ENCODE data around the gene OR8B12. TPM values are rescaled to one million over a fixed set of nuclear protein-coding genes. Genes with fewer than 3 reads are reported as not detected.

The OR8B12 gene
- total and polyA plus RNA-seq, 4 experiments from 2014 or later, result not detected

DNA sequence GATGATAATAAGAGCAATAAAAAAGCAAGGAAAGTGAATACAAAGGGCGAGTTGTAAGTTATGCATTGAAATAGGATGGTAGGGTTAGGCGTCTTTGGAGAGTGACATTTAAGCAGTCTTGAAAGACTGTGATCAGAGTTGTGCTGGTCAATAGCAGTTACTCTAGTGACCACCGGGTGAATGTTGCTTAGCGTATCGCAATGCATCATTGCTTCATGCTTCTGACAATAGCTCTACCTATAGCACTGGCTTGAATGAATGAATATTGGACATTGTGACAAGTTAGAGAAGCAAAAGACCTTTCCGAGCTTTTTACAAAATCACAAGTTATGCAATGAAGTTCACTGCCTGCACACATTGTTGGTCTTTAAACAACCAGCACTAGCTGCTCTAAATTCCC, 7.7 kb upstream of the OR8B12 start:
- Histone ChIP-seq H3K4me3 (ENCODE audit: low read length in 2 of 2) (no peak overlapping the region), H3K36me3 (ENCODE audit: insufficient read depth, low read length) (no peaks in the 10 kb centered on the region), H3K27ac (ENCODE audit: low read depth, low read length) (no peak overlapping the region), H3K27me3 (ENCODE audit: insufficient read depth, low read length) (no peaks in the 10 kb centered on the region), H3K4me1 (ENCODE audit: insufficient read depth, low read length) (no peaks in the 10 kb centered on the region), H3K9me3 (ENCODE audit: control insufficient read depth in 1 of 2, low read length in 2 of 2) (no peaks in the 10 kb centered on the region)
- no peaks in the 10 kb centered on the region for H3K36me3 Mint-ChIP-seq
- H3K4me3 Mint-ChIP-seq, result no peak overlapping the region
- intact Hi-C loops (cut with micrococcal nuclease), result no loop called here
- no peaks in the 10 kb centered on the region for H3K4me1 Mint-ChIP-seq
- H3K27ac Mint-ChIP-seq, result no peak overlapping the region
- peaks cover 0 to 6% (median 0%) of the 10 kb centered on the region in 8 donors for H3K9me3 Mint-ChIP-seq
- ChIA-PET CTCF (ENCODE audit: partially characterized antibody) (no interaction called here), POLR2A (ENCODE audit: partially characterized antibody) (no interaction called here)
- no peak for DNase-seq
- H3K27me3 Mint-ChIP-seq, result peaks cover 1 to 4% of the 10 kb centered on the region in 2 donors

DNA sequence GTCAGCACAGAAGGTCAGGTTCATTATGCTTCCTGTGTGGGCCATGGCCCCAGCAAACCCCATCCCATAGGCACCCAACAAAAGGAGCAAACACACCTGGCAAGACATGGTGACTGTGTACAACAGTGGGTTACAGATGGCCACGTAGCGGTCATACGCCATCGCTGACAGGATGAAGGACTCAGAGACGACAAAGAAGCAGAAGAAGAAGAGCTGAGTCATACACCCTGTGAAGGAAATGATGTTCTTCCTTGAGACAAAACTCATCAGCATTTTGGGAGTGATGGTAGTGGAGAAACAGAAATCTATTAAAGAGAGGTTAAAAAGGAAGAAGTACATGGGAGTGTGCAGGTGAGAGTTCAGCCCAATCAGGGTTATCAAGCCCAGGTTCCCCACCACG, 309 bp downstream of the OR8B12 start:
- H3K36me3 ChIP-seq (ENCODE audit: insufficient read depth, low read length), result no peaks in the 10 kb centered on the region
- H3K4me1 ChIP-seq (ENCODE audit: insufficient read depth, low read length), result no peaks in the 10 kb centered on the region
- Mint-ChIP-seq H3K27me3 (peaks cover 14 to 17% of the 10 kb centered on the region in 2 donors), H3K4me3 (no peak overlapping the region), H3K36me3 (no peaks in the 10 kb centered on the region), H3K9me3 (peaks cover 0 to 4% (median 0%) of the 10 kb centered on the region in 8 donors), H3K4me1 (peaks cover 0 to 1% (median 0%) of the 10 kb centered on the region in 4 donors), H3K27ac (no peak overlapping the region)
- no peak overlapping the region for H3K4me3 ChIP-seq (ENCODE audit: low read length in 2 of 2)
- H3K27ac ChIP-seq (ENCODE audit: low read depth, low read length), result no peak overlapping the region
- no peaks in the 10 kb centered on the region for H3K27me3 ChIP-seq (ENCODE audit: insufficient read depth, low read length)
- ChIA-PET POLR2A (ENCODE audit: partially characterized antibody) (no interaction called here), CTCF (ENCODE audit: partially characterized antibody) (no interaction called here)
- intact Hi-C loops (cut with micrococcal nuclease), result no loop called here
- DNase-seq, result no peak
- no peaks in the 10 kb centered on the region for H3K9me3 ChIP-seq (ENCODE audit: control insufficient read depth in 1 of 2, low read length in 2 of 2)

DNA sequence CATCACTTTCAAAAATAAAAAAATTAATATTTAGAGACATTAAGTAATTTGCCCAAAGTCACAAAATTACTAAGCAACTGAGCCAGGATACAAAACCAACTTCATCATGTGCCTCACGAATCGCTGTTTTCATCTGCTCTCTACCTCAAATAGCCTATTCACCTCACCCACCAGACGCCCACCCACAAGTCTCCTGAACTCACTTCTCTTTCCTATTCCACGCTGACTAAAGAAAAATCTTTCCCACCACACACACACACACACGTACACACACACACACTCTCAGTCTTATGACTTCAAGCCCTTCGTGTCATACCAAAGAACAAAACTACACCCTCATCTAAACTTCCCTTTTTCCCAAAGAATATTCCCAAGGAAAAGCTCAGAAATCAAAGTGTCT, 2.2 kb downstream of the OR8B12 start:
- no peaks in the 10 kb centered on the region for H3K36me3 Mint-ChIP-seq
- Histone ChIP-seq H3K4me3 (ENCODE audit: low read length in 2 of 2) (no peak overlapping the region), H3K4me1 (ENCODE audit: insufficient read depth, low read length) (no peaks in the 10 kb centered on the region), H3K27me3 (ENCODE audit: insufficient read depth, low read length) (no peaks in the 10 kb centered on the region), H3K36me3 (ENCODE audit: insufficient read depth, low read length) (no peaks in the 10 kb centered on the region), H3K27ac (ENCODE audit: low read depth, low read length) (no peak overlapping the region), H3K9me3 (ENCODE audit: control insufficient read depth in 1 of 2, low read length in 2 of 2) (no peaks in the 10 kb centered on the region)
- DNase-seq, result no peak
- peaks cover 0 to 4% (median 0%) of the 10 kb centered on the region in 8 donors for H3K9me3 Mint-ChIP-seq
- H3K4me3 Mint-ChIP-seq, result no peak overlapping the region
- peaks cover 16 to 22% of the 10 kb centered on the region in 2 donors for H3K27me3 Mint-ChIP-seq
- ChIA-PET CTCF (ENCODE audit: partially characterized antibody) (no interaction called here), POLR2A (ENCODE audit: partially characterized antibody) (no interaction called here)
- H3K4me1 Mint-ChIP-seq, result peaks cover 0 to 1% (median 0%) of the 10 kb centered on the region in 4 donors
- intact Hi-C loops (cut with micrococcal nuclease), result no loop called here
- no peak overlapping the region for H3K27ac Mint-ChIP-seq

DNA sequence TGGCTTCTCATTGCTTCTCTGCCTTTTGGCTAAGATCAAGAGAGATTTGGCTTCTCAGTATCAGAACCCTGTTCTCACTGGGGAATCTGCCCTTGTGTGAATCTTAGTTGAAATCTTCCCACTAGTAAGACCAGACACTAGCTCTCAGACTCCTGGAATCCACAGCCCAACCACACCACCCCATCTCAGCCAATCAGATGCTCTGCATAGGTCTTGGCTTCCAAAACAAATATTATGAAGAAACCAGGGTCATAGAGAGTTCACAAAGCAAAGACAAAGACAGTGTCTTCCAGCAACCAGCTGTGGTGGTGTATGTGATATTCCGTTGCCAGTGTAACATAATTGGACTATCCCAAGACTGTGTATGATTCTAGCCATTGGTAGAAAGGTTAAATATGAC, 5.4 kb downstream of the OR8B12 start:
- POLR2A ChIA-PET (ENCODE audit: partially characterized antibody), result no interaction called here
- Histone ChIP-seq H3K36me3 (ENCODE audit: insufficient read depth, low read length) (no peaks in the 10 kb centered on the region), H3K27ac (ENCODE audit: low read depth, low read length) (no peak overlapping the region), H3K9me3 (ENCODE audit: control insufficient read depth in 1 of 2, low read length in 2 of 2) (no peaks in the 10 kb centered on the region), H3K4me3 (ENCODE audit: low read length in 2 of 2) (no peak overlapping the region), H3K4me1 (ENCODE audit: insufficient read depth, low read length) (no peaks in the 10 kb centered on the region), H3K27me3 (ENCODE audit: insufficient read depth, low read length) (no peaks in the 10 kb centered on the region)
- intact Hi-C loops (cut with micrococcal nuclease), result no loop called here
- H3K4me1 Mint-ChIP-seq, result peaks cover 0 to under 1% (median 0%) of the 10 kb centered on the region in 4 donors
- CTCF ChIA-PET (ENCODE audit: partially characterized antibody), result no interaction called here
- H3K36me3 Mint-ChIP-seq, result no peaks in the 10 kb centered on the region
- peaks cover 0 to 3% (median 0%) of the 10 kb centered on the region in 8 donors for H3K9me3 Mint-ChIP-seq
- peaks cover 17 to 22% of the 10 kb centered on the region in 2 donors for H3K27me3 Mint-ChIP-seq
- DNase-seq, result no peak
- no peak overlapping the region for H3K27ac Mint-ChIP-seq
- H3K4me3 Mint-ChIP-seq, result no peak overlapping the region

DNA sequence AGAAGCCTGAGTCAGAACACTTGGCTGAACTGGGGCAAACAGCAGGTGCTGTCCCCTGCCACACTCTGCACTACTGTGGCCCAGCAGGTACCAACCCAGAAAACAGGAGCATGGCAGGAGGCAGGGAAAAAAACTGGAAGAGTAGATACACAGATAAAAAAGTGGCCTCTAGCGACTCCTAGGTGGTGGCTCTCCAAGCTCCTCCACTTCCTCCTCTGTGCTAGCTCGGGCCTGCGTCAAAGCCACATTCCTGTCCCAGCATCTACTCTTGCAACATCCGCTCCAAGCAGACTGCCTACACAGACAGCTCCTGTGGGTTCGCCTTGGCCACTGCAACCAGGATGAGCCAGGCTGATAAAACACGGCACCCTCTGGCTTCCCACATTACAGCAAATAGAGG, 6.9 kb downstream of the OR8B12 start:
- Histone ChIP-seq H3K4me3 (ENCODE audit: low read length in 2 of 2) (no peak overlapping the region), H3K36me3 (ENCODE audit: insufficient read depth, low read length) (no peaks in the 10 kb centered on the region), H3K27me3 (ENCODE audit: insufficient read depth, low read length) (no peaks in the 10 kb centered on the region), H3K27ac (ENCODE audit: low read depth, low read length) (no peak overlapping the region), H3K4me1 (ENCODE audit: insufficient read depth, low read length) (no peaks in the 10 kb centered on the region), H3K9me3 (ENCODE audit: control insufficient read depth in 1 of 2, low read length in 2 of 2) (no peaks in the 10 kb centered on the region)
- no peaks in the 10 kb centered on the region for H3K4me1 Mint-ChIP-seq
- DNase-seq, result no peak
- intact Hi-C loops (cut with micrococcal nuclease), result no loop called here
- no peak overlapping the region for H3K4me3 Mint-ChIP-seq
- H3K27ac Mint-ChIP-seq, result no peak overlapping the region
- POLR2A ChIA-PET (ENCODE audit: partially characterized antibody), result no interaction called here
- peaks cover 0 to 2% (median 0%) of the 10 kb centered on the region in 8 donors for H3K9me3 Mint-ChIP-seq
- CTCF ChIA-PET (ENCODE audit: partially characterized antibody), result no interaction called here
- H3K27me3 Mint-ChIP-seq, result peaks cover 21 to 23% of the 10 kb centered on the region in 2 donors
- no peaks in the 10 kb centered on the region for H3K36me3 Mint-ChIP-seq

DNA sequence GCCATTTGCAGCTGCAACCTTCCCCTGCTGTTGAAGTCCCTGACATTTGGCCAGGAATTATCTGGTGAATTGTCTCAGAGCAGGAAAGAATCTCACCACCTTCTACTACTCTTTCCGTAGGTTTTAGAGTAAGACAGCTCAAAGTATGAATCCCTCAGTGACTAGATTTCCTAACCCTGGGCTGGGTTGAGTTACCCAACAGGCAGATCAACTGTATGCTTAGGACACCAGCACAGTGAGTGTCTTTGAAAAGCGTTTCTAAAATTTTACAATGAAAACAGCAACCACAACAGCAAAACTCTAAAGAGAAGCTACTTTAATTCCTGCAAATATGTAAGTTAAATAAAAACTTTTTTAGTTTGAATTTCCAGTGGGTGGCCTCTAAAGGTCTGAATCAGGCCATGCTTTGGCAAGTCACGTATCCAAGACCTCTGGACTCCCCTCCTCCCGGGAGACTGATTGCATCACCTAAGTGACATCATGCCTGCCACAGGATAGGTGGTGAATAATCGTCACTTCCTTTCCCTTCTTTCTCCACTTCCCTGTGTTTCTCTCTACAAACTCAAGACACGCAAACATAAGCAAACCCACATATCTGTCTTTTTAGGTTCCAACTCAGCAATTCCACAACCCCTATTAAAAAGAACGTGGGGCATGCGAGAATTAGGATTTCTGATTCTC, 7.8 kb downstream of the OR8B12 start:
- intact Hi-C loops (cut with micrococcal nuclease), result no loop called here
- CTCF ChIA-PET (ENCODE audit: partially characterized antibody), result no interaction called here
- Histone ChIP-seq H3K27me3 (ENCODE audit: insufficient read depth, low read length) (no peaks in the 10 kb centered on the region), H3K9me3 (ENCODE audit: control insufficient read depth in 1 of 2, low read length in 2 of 2) (no peaks in the 10 kb centered on the region), H3K4me1 (ENCODE audit: insufficient read depth, low read length) (no peaks in the 10 kb centered on the region), H3K27ac (ENCODE audit: low read depth, low read length) (no peak overlapping the region), H3K36me3 (ENCODE audit: insufficient read depth, low read length) (no peaks in the 10 kb centered on the region), H3K4me3 (ENCODE audit: low read length in 2 of 2) (no peak overlapping the region)
- Mint-ChIP-seq H3K4me3 (no peak overlapping the region), H3K4me1 (no peaks in the 10 kb centered on the region), H3K27me3 (peaks cover 22 to 26% of the 10 kb centered on the region in 2 donors), H3K9me3 (peaks cover 0 to 3% (median 0%) of the 10 kb centered on the region in 8 donors), H3K27ac (no peak overlapping the region), H3K36me3 (no peaks in the 10 kb centered on the region)
- no peak for DNase-seq
- POLR2A ChIA-PET (ENCODE audit: partially characterized antibody), result no interaction called here

DNA sequence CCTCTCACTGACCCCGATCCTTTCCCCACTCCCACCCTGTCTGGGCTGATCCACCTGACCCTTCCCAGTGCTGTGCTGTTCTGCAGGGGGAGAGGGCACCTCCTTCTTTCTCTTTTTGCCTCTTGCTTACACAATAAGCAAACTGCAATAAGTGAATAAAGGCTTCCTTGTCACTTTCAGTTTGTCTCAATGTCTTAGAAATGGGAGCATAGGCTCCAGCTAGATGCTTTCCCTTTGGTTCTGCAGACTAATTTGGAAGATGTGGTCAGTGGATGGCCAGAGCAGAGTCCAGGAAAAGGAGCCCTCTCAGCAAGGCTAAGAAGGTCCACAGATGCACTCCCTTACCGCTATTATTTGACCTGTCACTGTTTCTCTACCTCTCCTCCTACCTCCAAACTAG, 9.4 kb downstream of the OR8B12 start:
- ChIA-PET CTCF (ENCODE audit: partially characterized antibody) (no interaction called here), POLR2A (ENCODE audit: partially characterized antibody) (no interaction called here)
- no peaks in the 10 kb centered on the region for H3K4me1 Mint-ChIP-seq
- Histone ChIP-seq H3K9me3 (ENCODE audit: control insufficient read depth in 1 of 2, low read length in 2 of 2) (no peaks in the 10 kb centered on the region), H3K36me3 (ENCODE audit: insufficient read depth, low read length) (no peaks in the 10 kb centered on the region), H3K4me1 (ENCODE audit: insufficient read depth, low read length) (no peaks in the 10 kb centered on the region), H3K27me3 (ENCODE audit: insufficient read depth, low read length) (no peaks in the 10 kb centered on the region), H3K4me3 (ENCODE audit: low read length in 2 of 2) (no peak overlapping the region), H3K27ac (ENCODE audit: low read depth, low read length) (no peak overlapping the region)
- peaks cover 0 to 7% (median 4%) of the 10 kb centered on the region in 8 donors for H3K9me3 Mint-ChIP-seq
- peaks cover 24 to 27% of the 10 kb centered on the region in 2 donors for H3K27me3 Mint-ChIP-seq
- no peak overlapping the region for H3K4me3 Mint-ChIP-seq
- intact Hi-C loops (cut with micrococcal nuclease), result no loop called here
- no peaks in the 10 kb centered on the region for H3K36me3 Mint-ChIP-seq
- no peak for DNase-seq
- no peak overlapping the region for H3K27ac Mint-ChIP-seq
